SH-SY5Y (cell line): ENCODE data around the gene CCDC60.

Experiments used
- GATA2 ChIP-seq: IDR thresholded peaks from 2 replicates; pipeline ENCODE4 v1.6.1; 2011; ENCODE audit warnings: mild to moderate bottlenecking, low read depth, low read length
- GATA3 ChIP-seq: IDR thresholded peaks from 2 replicates; pipeline ENCODE4 v1.6.1; 2011; ENCODE audit warnings: low read depth, mild to moderate bottlenecking, low read length, moderate library complexity

GRCh38 chr12:119363490-119363889 is 29.0 kb downstream of the CCDC60 start:
- TF ChIP-seq GATA2: no peak
- no peak for TF ChIP-seq GATA3
